IMR-90 (cell line): ENCODE measurements around the gene NEK9. TPM values are rescaled to one million over a fixed set of nuclear protein-coding genes. Genes with fewer than 3 reads are reported as not detected.

Experiments
- ATAC-seq: fragments of 200-7000 bp; cut with Tn5 transposase; 2 replicates; pipeline ENCODE4 v1.9.1; 2020; ENCODE audit warnings: low read depth, mild to moderate bottlenecking, moderate library complexity
- BruUV-seq: library from RNA; stranded (reverse); fragments of 400-500 nt; replicated peaks from 2 replicates; lab custom pipeline; 2021; lab: Mats Ljungman, UMichigan
- CTCF ChIA-PET: fragments of 300-600 bp; formaldehyde crosslinking; extraction: SDS; loops from one replicate; lab custom pipeline; 2021; ENCODE audit warnings: antibody characterized with exemption; lab: Yijun Ruan, JAX
- POLR2A ChIA-PET: fragments of 300-600 bp; sonication (Branson Sonifier 250); formaldehyde crosslinking; loops from one replicate; lab custom pipeline; 2022; ENCODE audit warnings: antibody characterized with exemption; ENCODE audit not compliant: unreplicated experiment; lab: Charles Lee
- DNase-seq: peaks from one replicate; pipeline ENCODE4 v3.0.0; 2013
- H2AFZ ChIP-seq: replicated peaks from 2 replicates; pipeline ENCODE3; 2013; ENCODE audit warnings: low read length, mild to moderate bottlenecking; ENCODE audit not compliant: poor library complexity
- H2AK5ac ChIP-seq: 2 replicates; pipeline ENCODE4 v1.6.1; 2013; ENCODE audit warnings: low read depth, low read length, inconsistent platforms
- H2AK9ac ChIP-seq: replicated peaks from 2 replicates; pipeline ENCODE3; 2013; ENCODE audit warnings: mild to moderate bottlenecking, low read depth, low read length, moderate library complexity; ENCODE audit not compliant: poor library complexity
- H2BK120ac ChIP-seq: 2 replicates; pipeline ENCODE4 v1.6.1; 2013; ENCODE audit warnings: low read depth, low read length, inconsistent platforms
- H2BK15ac ChIP-seq: 3 replicates; pipeline ENCODE4 v1.6.1; 2013; ENCODE audit warnings: low read depth, low read length, inconsistent platforms
- H2BK20ac ChIP-seq: 2 replicates; pipeline ENCODE4 v1.6.1; 2013; ENCODE audit warnings: low read depth, mild to moderate bottlenecking, inconsistent platforms, low read length, moderate library complexity
- H2BK5ac ChIP-seq: 2 replicates; pipeline ENCODE4 v1.6.1; 2013; ENCODE audit warnings: mild to moderate bottlenecking, low read depth, low read length, inconsistent platforms; ENCODE audit not compliant: poor library complexity, severe bottlenecking
- H3K14ac ChIP-seq: replicated peaks from 2 replicates; pipeline ENCODE4 v1.6.1; 2013; ENCODE audit warnings: low read depth, low read length, inconsistent platforms
- H3K18ac ChIP-seq: 2 replicates; pipeline ENCODE4 v1.6.1; 2013; ENCODE audit warnings: low read depth, low read length, control low read depth
- H3K23ac ChIP-seq: 2 replicates; pipeline ENCODE4 v1.6.1; 2013; ENCODE audit warnings: low read depth, low read length, inconsistent platforms
- H3K27ac ChIP-seq: 2 replicates; pipeline ENCODE4 v1.5.1; 2013; ENCODE audit warnings: mild to moderate bottlenecking, control low read depth, low read length; ENCODE audit not compliant: insufficient read depth
- H3K27me3 ChIP-seq: 2 replicates; pipeline ENCODE4 v1.6.1; 2013; ENCODE audit warnings: low read length; ENCODE audit not compliant: control insufficient read depth, insufficient read depth
- H3K36me3 ChIP-seq: 2 replicates; pipeline ENCODE4 v1.6.1; 2013; ENCODE audit warnings: low read length, mixed read lengths; ENCODE audit not compliant: control insufficient read depth, insufficient read depth
- H3K4ac ChIP-seq: 2 replicates; pipeline ENCODE4 v1.6.1; 2013; ENCODE audit warnings: low read depth, low read length, inconsistent platforms
- H3K4me1 ChIP-seq: 2 replicates; pipeline ENCODE4 v1.6.1; 2013; ENCODE audit warnings: low read length, mixed read lengths; ENCODE audit not compliant: control insufficient read depth, insufficient read depth
- H3K4me2 ChIP-seq: 2 replicates; pipeline ENCODE4 v1.6.1; 2013; ENCODE audit warnings: low read depth, mild to moderate bottlenecking, control low read depth, low read length, moderate library complexity
- H3K4me3 ChIP-seq: 2 replicates; pipeline ENCODE4 v1.5.1; 2013; ENCODE audit warnings: low read depth, mild to moderate bottlenecking, control low read depth, low read length, moderate library complexity; ENCODE audit not compliant: insufficient read depth
- H3K56ac ChIP-seq: 2 replicates; pipeline ENCODE4 v1.6.1; 2013; ENCODE audit warnings: low read length, inconsistent platforms; ENCODE audit not compliant: insufficient read depth; ENCODE audit errors: extremely low read depth
- H3K79me1 ChIP-seq, 2 experiments: 2 replicates each; pipeline ENCODE4 v1.6.1; 2013; ENCODE audit warnings: low read length in 2 of 2, inconsistent platforms in 1 of 2, low read depth in 1 of 2
- H3K9ac ChIP-seq: 2 replicates; pipeline ENCODE4 v1.6.1; 2013; ENCODE audit warnings: low read depth, low read length, control low read depth
- H3K9me1 ChIP-seq: 2 replicates; pipeline ENCODE4 v1.6.1; 2013; ENCODE audit warnings: low read length, inconsistent platforms; ENCODE audit not compliant: insufficient read depth
- H3K9me3 ChIP-seq: 2 replicates; pipeline ENCODE4 v1.6.1; 2013; ENCODE audit warnings: low read length; ENCODE audit not compliant: control insufficient read depth, insufficient read depth
- H4K20me1 ChIP-seq: 2 replicates; pipeline ENCODE4 v1.6.1; 2013; ENCODE audit warnings: low read length, inconsistent platforms; ENCODE audit not compliant: insufficient read depth
- H4K5ac ChIP-seq: 2 replicates; pipeline ENCODE4 v1.6.1; 2013; ENCODE audit warnings: mild to moderate bottlenecking, low read depth, low read length, control low read depth
- H4K8ac ChIP-seq, 2 experiments: 2 replicates each; pipeline ENCODE4 v1.6.1; 2013; ENCODE audit warnings: low read depth in 2 of 2, low read length in 2 of 2, control low read depth in 1 of 2, inconsistent platforms in 1 of 2
- H4K91ac ChIP-seq: 2 replicates; pipeline ENCODE4 v1.6.1; 2013; ENCODE audit warnings: low read depth, low read length, inconsistent platforms; ENCODE audit not compliant: insufficient read depth
- BHLHE40 ChIP-seq: fragments of 150-350 bp; IDR thresholded peaks from 2 replicates; pipeline ENCODE4 v1.6.1; 2016; ENCODE audit warnings: mild to moderate bottlenecking, low read depth, low read length
- CHD1 ChIP-seq: IDR thresholded peaks from 2 replicates; pipeline ENCODE4 v1.6.1; 2012; ENCODE audit warnings: low read depth, low read length, improper control_type of control experiment
- FOS ChIP-seq: fragments of 150-350 bp; IDR thresholded peaks from 2 replicates; pipeline ENCODE4 v1.6.1; 2016; ENCODE audit warnings: low read depth, low read length
- MXI1 ChIP-seq: IDR thresholded peaks from 2 replicates; pipeline ENCODE4 v1.6.1; 2012; ENCODE audit warnings: low read depth, mild to moderate bottlenecking, low read length, moderate library complexity, borderline replicate concordance
- NFE2L2 ChIP-seq: fragments of 150-350 bp; IDR thresholded peaks from 2 replicates; pipeline ENCODE4 v1.6.1; 2016; ENCODE audit warnings: low read depth, mild to moderate bottlenecking, low read length
- RAD21 ChIP-seq: IDR thresholded peaks from 2 replicates; pipeline ENCODE4 v1.6.1; 2012; ENCODE audit warnings: low read length, improper control_type of control experiment
- RCOR1 ChIP-seq: IDR thresholded peaks from 2 replicates; pipeline ENCODE4 v1.6.1; 2012; ENCODE audit warnings: mild to moderate bottlenecking, low read length, improper control_type of control experiment; ENCODE audit not compliant: insufficient replicate concordance
- SMC3 ChIP-seq: fragments of 150-350 bp; IDR thresholded peaks from 2 replicates; pipeline ENCODE4 v1.6.1; 2016; ENCODE audit warnings: low read depth, mild to moderate bottlenecking, antibody characterized with exemption, low read length, moderate library complexity
- WGBS, 2 experiments: methylation state at CpG; one replicate each; pipeline versions ENCODE4 v1.1.5 to v1.1.7; 2013; ENCODE audit warnings: missing lambda C conversion rate in 2 of 2; ENCODE audit not compliant: insufficient read length in 1 of 2; ENCODE audit errors: extremely low coverage in 2 of 2; 5-methylcytosine and 5-hydroxymethylcytosine counted together
- dilution Hi-C: fragments of 300-500 bp; cut with HindIII; formaldehyde crosslinking; loops from one replicate; pipeline ENCODE4 v1.14.3; 2018; ENCODE audit warnings: low sequenced_read_pairs; ENCODE audit not compliant: unreplicated experiment
- in situ Hi-C: fragments of 300-500 bp; cut with MboI; formaldehyde crosslinking; loops from 3 replicates; pipeline ENCODE4 v1.14.3; 2019; ENCODE audit warnings: low sequenced_read_pairs, inconsistent platforms, mixed read lengths
- intact Hi-C: fragments of 100-400 bp; cut with micrococcal nuclease; formaldehyde crosslinking; loops from 2 replicates; pipeline ENCODE4 v1.10.0; 2022
- polyA plus RNA-seq, 3 experiments: library from polyadenylated mRNA; depleted of rRNA; stranded (reverse); fragments of >200 nt; gene quantifications; 2 replicates each; pipeline ENCODE4 v1.2.3, GENCODE V29; 2012; ENCODE audit warnings: low replicate concordance in 1 of 3
- total RNA-seq: library from RNA; depleted of rRNA; stranded (reverse); fragments of >200 nt; gene quantifications from 2 replicates; pipeline ENCODE4 v1.2.3, GENCODE V29; 2012
- TF ChIP-seq, protein P1 (sequence below): fragments of 150-350 bp; IDR thresholded peaks from 2 replicates; pipeline ENCODE4 v1.6.1; 2016; ENCODE audit warnings: low read depth, mild to moderate bottlenecking, low read length, moderate library complexity, borderline replicate concordance
- TF ChIP-seq, protein P2 (sequence below): fragments of 150-350 bp; IDR thresholded peaks from 2 replicates; pipeline ENCODE4 v1.6.1; 2017; ENCODE audit warnings: mild to moderate bottlenecking, antibody characterized with exemption, low read length, low read depth

The NEK9 gene
- total and polyA plus RNA-seq, 2 of the 4 experiments (the other 2 are of a cell fraction), result 22.9 to 23.2 TPM

DNA sequence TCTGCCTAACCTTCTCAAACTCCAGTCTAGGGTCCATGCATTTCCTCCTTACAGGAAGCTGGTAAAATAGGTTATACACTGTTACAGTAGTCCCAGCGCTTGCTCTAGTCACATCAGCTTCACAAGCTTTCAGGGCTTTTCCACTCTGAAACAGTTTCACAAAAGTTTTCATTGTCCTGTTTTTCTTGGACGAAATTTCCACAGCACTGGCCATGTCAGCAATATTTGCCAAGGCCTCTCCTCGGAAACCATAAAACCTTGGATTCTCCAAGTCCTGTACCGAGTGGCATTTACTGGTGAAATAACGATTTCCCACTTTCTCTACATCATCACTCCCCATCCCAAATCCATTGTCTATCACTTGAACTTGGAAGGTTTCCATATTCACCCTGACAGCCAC lies 77.7 kb downstream of the NEK9 start:
- Histone ChIP-seq H3K27ac (peak overlapping the region; percentile 45; the same call in 1 of the 2 replicates), H2BK15ac (peak overlapping the region; percentile 32; the same call in 1 of the 3 replicates), H3K18ac (peak overlapping the region; percentile 79), H4K8ac (no peak overlapping the region), H3K9me3 (no peaks in the 10 kb centered on the region), H3K36me3 (no peaks in the 10 kb centered on the region), H4K5ac (peak overlapping the region; percentile 71; the same call in 1 of the 2 replicates), H2AFZ (no peak overlapping the region), H2BK120ac (no peak overlapping the region), H3K14ac (peak overlapping the region; percentile 29; the same call in 1 of the 2 replicates), H2BK5ac (no peak overlapping the region), H3K4me1 (peaks cover 12% of the 10 kb centered on the region), H3K4me3 (no peak overlapping the region), H3K4me2 (no peak overlapping the region; the same call in 1 of the 2 replicates), H3K4ac (no peak overlapping the region), H3K79me1 (peaks cover 8 to 32% of the 10 kb centered on the region in 2 experiments; a peak in 3 of 4 replicates), H3K27me3 (no peaks in the 10 kb centered on the region), H2AK5ac (no peak overlapping the region), H4K91ac (no peak overlapping the region), H3K56ac (no peak overlapping the region), H2AK9ac (no peak overlapping the region), H3K23ac (no peak overlapping the region), H3K9me1 (peaks cover 6% of the 10 kb centered on the region), H3K9ac (no peak overlapping the region), H4K20me1 (no peaks in the 10 kb centered on the region), H2BK20ac (no peak overlapping the region)
- dilution Hi-C loops (no loop called here), intact Hi-C loops (no loop called here), in situ Hi-C loops (no loop called here)
- no peak for ATAC-seq
- TF ChIP-seq BHLHE40 (no peak), RAD21 (no peak), RCOR1 (no peak), CHD1 (no peak), MXI1 (no peak), NFE2L2 (no peak), FOS (no peak), SMC3 (no peak)
- TF ChIP-seq, protein P1, sequence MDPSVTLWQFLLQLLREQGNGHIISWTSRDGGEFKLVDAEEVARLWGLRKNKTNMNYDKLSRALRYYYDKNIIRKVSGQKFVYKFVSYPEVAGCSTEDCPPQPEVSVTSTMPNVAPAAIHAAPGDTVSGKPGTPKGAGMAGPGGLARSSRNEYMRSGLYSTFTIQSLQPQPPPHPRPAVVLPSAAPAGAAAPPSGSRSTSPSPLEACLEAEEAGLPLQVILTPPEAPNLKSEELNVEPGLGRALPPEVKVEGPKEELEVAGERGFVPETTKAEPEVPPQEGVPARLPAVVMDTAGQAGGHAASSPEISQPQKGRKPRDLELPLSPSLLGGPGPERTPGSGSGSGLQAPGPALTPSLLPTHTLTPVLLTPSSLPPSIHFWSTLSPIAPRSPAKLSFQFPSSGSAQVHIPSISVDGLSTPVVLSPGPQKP, result no peak
- TF ChIP-seq, protein P2, sequence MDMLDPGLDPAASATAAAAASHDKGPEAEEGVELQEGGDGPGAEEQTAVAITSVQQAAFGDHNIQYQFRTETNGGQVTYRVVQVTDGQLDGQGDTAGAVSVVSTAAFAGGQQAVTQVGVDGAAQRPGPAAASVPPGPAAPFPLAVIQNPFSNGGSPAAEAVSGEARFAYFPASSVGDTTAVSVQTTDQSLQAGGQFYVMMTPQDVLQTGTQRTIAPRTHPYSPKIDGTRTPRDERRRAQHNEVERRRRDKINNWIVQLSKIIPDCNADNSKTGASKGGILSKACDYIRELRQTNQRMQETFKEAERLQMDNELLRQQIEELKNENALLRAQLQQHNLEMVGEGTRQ, result no peak
- no TSS peak for BruUV-seq
- WGBS, 2 experiments, result 100% methylated on average over 5 of the region's 5 CpGs; no CpG with 5 or more reads in 1 of the 2 experiments
- ChIA-PET CTCF (no interaction called here), POLR2A (no interaction called here)
- no peak for DNase-seq
